GM21423 (cell line): ENCODE results near the gene LMO7.
"Not testable (repeated sequence)": the region's sequence is repeated elsewhere in the genome, so short reads cannot be mapped to it uniquely, and the experiment has no call there.

Source experiments
- ATAC-seq: cut with Tn5 transposase; IDR thresholded peaks from one replicate; pipeline ENCODE4 v1.9.1; 2021; ENCODE audit warnings: mild to moderate bottlenecking, moderate library complexity; ENCODE audit not compliant: unreplicated experiment

LMO7 gene

GRCh38 chr13:75694722-75695121 lies 58.6 kb downstream of the LMO7 start:
- ATAC-seq: no peak

- peak; percentile 49 for ATAC-seq
Observed at GRCh38 chr13:75695908-75696307, 59.8 kb downstream of the LMO7 start.

GRCh38 chr13:75699062-75699461 lies 62.9 kb downstream of the LMO7 start:
- ATAC-seq: no peak

- ATAC-seq: not testable (repeated sequence)
Observed at GRCh38 chr13:75699717-75700116, 63.6 kb downstream of the LMO7 start.

GRCh38 chr13:75700552-75700951 lies 64.4 kb downstream of the LMO7 start:
- no peak for ATAC-seq

GRCh38 chr13:75702476-75702875 lies 66.3 kb downstream of the LMO7 start:
- no peak for ATAC-seq

GRCh38 chr13:75703769-75704168 lies 67.6 kb downstream of the LMO7 start:
- no peak for ATAC-seq

GRCh38 chr13:75704194-75704926 lies 68.2 kb downstream of the LMO7 start:
- no peak for ATAC-seq

GRCh38 chr13:75704927-75705288 lies 68.8 kb downstream of the LMO7 start:
- no peak for ATAC-seq

GRCh38 chr13:75705395-75705794 lies 69.3 kb downstream of the LMO7 start:
- ATAC-seq: no peak

- no peak for ATAC-seq
Observed at GRCh38 chr13:75705908-75706307, 69.8 kb downstream of the LMO7 start.

GRCh38 chr13:75713852-75714251 lies 77.7 kb downstream of the LMO7 start:
- no peak for ATAC-seq

- ATAC-seq: peak; percentile 94
Observed at GRCh38 chr13:75715601-75716523, 79.7 kb downstream of the LMO7 start.

- ATAC-seq: no peak
Observed at GRCh38 chr13:75717525-75717924, 81.4 kb downstream of the LMO7 start.

- no peak for ATAC-seq
Observed at GRCh38 chr13:75721307-75721706, 85.2 kb downstream of the LMO7 start.

GRCh38 chr13:75723901-75724300 lies 87.8 kb downstream of the LMO7 start:
- no peak for ATAC-seq

- no peak for ATAC-seq
Observed at GRCh38 chr13:75724752-75725517, 88.8 kb downstream of the LMO7 start.

- ATAC-seq: no peak
Observed at GRCh38 chr13:75725736-75726135, 89.6 kb downstream of the LMO7 start.

- ATAC-seq: no peak
Observed at GRCh38 chr13:75726306-75726705, 90.2 kb downstream of the LMO7 start.

- not testable (repeated sequence) for ATAC-seq
Observed at GRCh38 chr13:75733113-75733512, 97.0 kb downstream of the LMO7 start.

GRCh38 chr13:75736173-75736572 lies 100.0 kb downstream of the LMO7 start:
- no peak for ATAC-seq
